Uterus (tissue), 4 donors: Measurements from ENCODE around the gene LPP. TPM values are rescaled to one million over a fixed set of nuclear protein-coding genes. Genes with fewer than 3 reads are reported as not detected.

ENCODE experiments used
- DNase-seq, 2 donors: peaks; one replicate each; pipeline ENCODE4 v3.0.0-alpha.2; 2019 to 2020
- H3K27ac ChIP-seq, 2 donors: fragments of 200-600 bp; sonication (generic); 1 replicate in 1 of 2; 2 replicates in 1 of 2; pipeline ENCODE4 v1.5.1; 2016 to 2018
- H3K27me3 ChIP-seq, 2 donors: fragments of 200-600 bp; sonication (generic); one replicate each; pipeline ENCODE4 v1.5.1; 2018 to 2019; ENCODE audit warnings: control low read depth in 1 of 2
- H3K36me3 ChIP-seq, 2 donors: fragments of 200-600 bp; sonication (generic); one replicate each; pipeline ENCODE4 v1.5.1; 2019; ENCODE audit warnings: control low read depth in 1 of 2
- H3K4me1 ChIP-seq, 2 donors: fragments of 200-600 bp; sonication (generic); one replicate each; pipeline ENCODE4 v1.5.1; 2018 to 2019; ENCODE audit warnings: control low read depth in 1 of 2
- H3K4me3 ChIP-seq, 2 donors: fragments of 200-600 bp; sonication (generic); 1 replicate in 1 of 2; 2 replicates in 1 of 2; pipeline ENCODE4 v1.5.1; 2018 to 2019; ENCODE audit warnings: mild to moderate bottlenecking in 1 of 2
- H3K9me3 ChIP-seq, 2 donors: fragments of 200-600 bp; sonication (generic); one replicate each; pipeline ENCODE4 v1.5.1; 2019; ENCODE audit warnings: control low read depth in 1 of 2
- CTCF ChIP-seq, 4 experiments: fragments of 200-600 bp in 2 of 4; fragments of 450-650 bp in 2 of 4; sonication (generic) in 2 of 4; IDR thresholded peaks; one replicate each; pipeline ENCODE4 v1.5.1; 2016 to 2019; ENCODE audit warnings: antibody characterized with exemption in 4 of 4, mild to moderate bottlenecking in 2 of 4, moderate library complexity in 1 of 4
- POLR2A ChIP-seq, 2 donors: fragments of 450-650 bp; IDR thresholded peaks; one replicate each; pipeline ENCODE4 v1.6.1; 2016; ENCODE audit warnings: antibody characterized with exemption in 2 of 2, mild to moderate bottlenecking in 1 of 2, moderate library complexity in 1 of 2
- intact Hi-C: fragments of 100-400 bp; cut with DNase I; formaldehyde crosslinking; loops from one replicate; pipeline ENCODE4 v1.15.1; 2023; ENCODE audit warnings: low total_unique reads
- total RNA-seq, 4 donors: library from RNA; depleted of rRNA in 3 of 4; stranded (reverse); fragments of >200 nt in 3 of 4; gene quantifications; one replicate each; pipeline versions ENCODE4 v1.1.0 to v1.2.4, GENCODE V29; 2014 to 2023
- donor health status: DM: yes; HTN: yes; CAD: no.

The LPP gene
- total RNA-seq, 4 donors from 2014 or later, result 180 to 1,374 (median 712) TPM

GRCh38 chr3:188148318-188148717 is 5.6 kb upstream of the LPP start:
- no peaks in the 10 kb centered on the region for H3K9me3 ChIP-seq
- no peak for DNase-seq
- intact Hi-C loops, result no loop called here
- H3K4me1 ChIP-seq, result no peaks in the 10 kb centered on the region
- no peaks in the 10 kb centered on the region for H3K36me3 ChIP-seq
- no peak for TF ChIP-seq POLR2A (IDR thresholded peaks at IDR 0.05)
- TF ChIP-seq CTCF (IDR thresholded peaks at IDR 0.05), result no peak
- no peaks in the 10 kb centered on the region for H3K27me3 ChIP-seq
- H3K27ac ChIP-seq, result no peak overlapping the region
- H3K4me3 ChIP-seq, result no peak overlapping the region

GRCh38 chr3:188149587-188149986 is 4.4 kb upstream of the LPP start:
- Histone ChIP-seq H3K4me1 (no peaks in the 10 kb centered on the region), H3K4me3 (no peak overlapping the region), H3K27ac (no peak overlapping the region), H3K36me3 (no peaks in the 10 kb centered on the region), H3K9me3 (no peaks in the 10 kb centered on the region), H3K27me3 (no peaks in the 10 kb centered on the region)
- TF ChIP-seq POLR2A (IDR thresholded peaks at IDR 0.05) (no peak), CTCF (IDR thresholded peaks at IDR 0.05) (no peak)
- DNase-seq, result no peak
- intact Hi-C loops, result no loop called here

- intact Hi-C loops, result loop anchor here (5.0 to 10.0 kb wide), 2 partner anchors 114 to 409 kb away; no protein-coding TSS in a partner anchor
- no peak overlapping the region for H3K27ac ChIP-seq
- TF ChIP-seq POLR2A (IDR thresholded peaks at IDR 0.05) (no peak), CTCF (IDR thresholded peaks at IDR 0.05) (no peak)
Observed at GRCh38 chr3:188150982-188151381, 3.0 kb upstream of the LPP start.

GRCh38 chr3:188151438-188151837 is 2.5 kb upstream of the LPP start:
- H3K27ac ChIP-seq, result no peak overlapping the region
- no peaks in the 10 kb centered on the region for H3K36me3 ChIP-seq
- TF ChIP-seq POLR2A (IDR thresholded peaks at IDR 0.05) (no peak), CTCF (IDR thresholded peaks at IDR 0.05) (no peak)
- H3K4me3 ChIP-seq, result no peak overlapping the region
- DNase-seq, result no peak
- no peaks in the 10 kb centered on the region for H3K4me1 ChIP-seq
- no peaks in the 10 kb centered on the region for H3K27me3 ChIP-seq
- no peaks in the 10 kb centered on the region for H3K9me3 ChIP-seq
- intact Hi-C loops, result loop anchor here (5.0 to 10.0 kb wide), 2 partner anchors 113 to 409 kb away; no protein-coding TSS in a partner anchor

More at GRCh38 chr3:188150982-188151381, 3.0 kb upstream of the LPP start:
- no peaks in the 10 kb centered on the region for H3K4me1 ChIP-seq
- no peaks in the 10 kb centered on the region for H3K27me3 ChIP-seq
- no peak overlapping the region for H3K4me3 ChIP-seq
- no peaks in the 10 kb centered on the region for H3K9me3 ChIP-seq
- no peaks in the 10 kb centered on the region for H3K36me3 ChIP-seq
- DNase-seq, result no peak

GRCh38 chr3:188152660-188153436 is 1.1 kb upstream of the LPP start:
- no peak for TF ChIP-seq POLR2A (IDR thresholded peaks at IDR 0.05)
- TF ChIP-seq CTCF (IDR thresholded peaks at IDR 0.05), result no peak

More at GRCh38 chr3:188152660-188153436, 1.1 kb upstream of the LPP start:
- intact Hi-C loops, result loop anchor here (5.0 to 10.0 kb wide), 2 partner anchors 112 to 411 kb away; no protein-coding TSS in a partner anchor
- Histone ChIP-seq H3K4me3 (peak overlapping the region; percentile 64 to 73), H3K36me3 (no peaks in the 10 kb centered on the region), H3K4me1 (no peaks in the 10 kb centered on the region), H3K9me3 (no peaks in the 10 kb centered on the region), H3K27me3 (no peaks in the 10 kb centered on the region), H3K27ac (peak overlapping the region; percentile 94 to 95)
- peak; percentile 65 to 69 for DNase-seq
